22Rv1 (cell line): ENCODE measurements around the gene IFT25.

Experiments
- H3K27ac ChIP-seq: fragments of 450-650 bp; 2 replicates; pipeline ENCODE4 v1.5.1; 2017
- CTCF ChIP-seq: fragments of 450-650 bp; IDR thresholded peaks from 2 replicates; pipeline ENCODE4 v1.5.1; 2017; ENCODE audit warnings: mild to moderate bottlenecking
- ZFX ChIP-seq: fragments of 450-650 bp; IDR thresholded peaks from 2 replicates; pipeline ENCODE4 v1.6.1; 2017; ENCODE audit warnings: antibody characterized with exemption, borderline replicate concordance

Gene IFT25

GRCh38 chr1:53919675-53920066 is 25.8 kb downstream of the IFT25 start:
- TF ChIP-seq CTCF = no peak
- TF ChIP-seq ZFX = no peak
- no peak overlapping the region for H3K27ac ChIP-seq

GRCh38 chr1:53918343-53918742 is 27.2 kb downstream of the IFT25 start:
- no peak for TF ChIP-seq CTCF
- TF ChIP-seq ZFX = no peak
- no peak overlapping the region for H3K27ac ChIP-seq

GRCh38 chr1:53913352-53914033 is 32.0 kb downstream of the IFT25 start:
- no peak overlapping the region for H3K27ac ChIP-seq
- TF ChIP-seq CTCF (no peak), ZFX (no peak)

- no peak for TF ChIP-seq CTCF
- no peak for TF ChIP-seq ZFX
These were observed 34.1 kb downstream of the IFT25 start for GRCh38 chr1:53911442-53911841.

GRCh38 chr1:53909946-53910345 is 35.6 kb downstream of the IFT25 start:
- TF ChIP-seq ZFX = no peak
- no peak for TF ChIP-seq CTCF
- no peak overlapping the region for H3K27ac ChIP-seq

More at GRCh38 chr1:53911442-53911841, 34.1 kb downstream of the IFT25 start:
- no peak overlapping the region for H3K27ac ChIP-seq

GRCh38 chr1:53906121-53906520 is 39.4 kb downstream of the IFT25 start:
- no peak for TF ChIP-seq CTCF

GRCh38 chr1:53905509-53905908 is 40.0 kb downstream of the IFT25 start:
- TF ChIP-seq CTCF (no peak), ZFX (no peak)
- no peak overlapping the region for H3K27ac ChIP-seq

More at GRCh38 chr1:53906121-53906520, 39.4 kb downstream of the IFT25 start:
- H3K27ac ChIP-seq = no peak overlapping the region
